Measurements from ENCODE around the gene PHF23.
A peak's percentile ranks its signal among the peaks of the same experiment; 100 is the strongest.

PHF23 gene

GRCh38 chr17:7262192-7262934 lies 23.1 kb upstream of the PHF23 start, which contains the start of gene CLDN7:
CLDN7 (minus strand) TSS chr17:7262478; CDS start chr17:7262043, 435 bp downstream.
- DNase-seq (ENCODE audit: low spot score) = no peak
- H3K27me3 Mint-ChIP-seq (ENCODE audit: low read depth) = peaks cover 31% of the 10 kb centered on the region
- peak within 1 kb of the TSS; percentile 55 for H3K4me3 Mint-ChIP-seq
- no peak within 1 kb of the TSS for H3K27ac Mint-ChIP-seq
- H3K4me1 Mint-ChIP-seq (ENCODE audit: low read depth) = peaks cover 20% of the 10 kb centered on the region
- H3K9me3 Mint-ChIP-seq = no peaks in the 10 kb centered on the region
- H3K36me3 Mint-ChIP-seq (ENCODE audit: low read depth) = peaks cover 12% of the 10 kb centered on the region

GRCh38 chr17:7261379-7262191 lies 22.3 kb upstream of the PHF23 start:
- peaks cover 16% of the 10 kb centered on the region for H3K36me3 Mint-ChIP-seq (ENCODE audit: low read depth)
- H3K4me1 Mint-ChIP-seq (ENCODE audit: low read depth) = peaks cover 18% of the 10 kb centered on the region
- no peak for DNase-seq (ENCODE audit: low spot score)
- H3K27ac Mint-ChIP-seq = no peak overlapping the region
- peaks cover 27% of the 10 kb centered on the region for H3K27me3 Mint-ChIP-seq (ENCODE audit: low read depth)
- peak overlapping the region; percentile 45 for H3K4me3 Mint-ChIP-seq
- H3K9me3 Mint-ChIP-seq = no peaks in the 10 kb centered on the region

- Mint-ChIP-seq H3K9me3 (no peaks in the 10 kb centered on the region), H3K4me1 (ENCODE audit: low read depth) (peaks cover 18% of the 10 kb centered on the region), H3K4me3 (peak overlapping the region; percentile 38), H3K36me3 (ENCODE audit: low read depth) (peaks cover 22% of the 10 kb centered on the region), H3K27ac (no peak overlapping the region), H3K27me3 (ENCODE audit: low read depth) (peaks cover 25% of the 10 kb centered on the region)
- no peak for DNase-seq (ENCODE audit: low spot score)
Measured at GRCh38 chr17:7260651-7261378, 21.6 kb upstream of the PHF23 start.

GRCh38 chr17:7260151-7260550 lies 20.9 kb upstream of the PHF23 start:
- H3K4me3 Mint-ChIP-seq = no peak overlapping the region

GRCh38 chr17:7259555-7259889 lies 20.3 kb upstream of the PHF23 start:
- no peak for DNase-seq (ENCODE audit: low spot score)
- Mint-ChIP-seq H3K4me1 (ENCODE audit: low read depth) (peaks cover 20% of the 10 kb centered on the region), H3K27me3 (ENCODE audit: low read depth) (peaks cover 25% of the 10 kb centered on the region), H3K4me3 (no peak overlapping the region), H3K27ac (no peak overlapping the region), H3K9me3 (no peaks in the 10 kb centered on the region), H3K36me3 (ENCODE audit: low read depth) (peaks cover 27% of the 10 kb centered on the region)

More at GRCh38 chr17:7260151-7260550, 20.9 kb upstream of the PHF23 start:
- Mint-ChIP-seq H3K4me1 (ENCODE audit: low read depth) (peaks cover 18% of the 10 kb centered on the region), H3K9me3 (no peaks in the 10 kb centered on the region), H3K27ac (no peak overlapping the region), H3K36me3 (ENCODE audit: low read depth) (peaks cover 22% of the 10 kb centered on the region), H3K27me3 (ENCODE audit: low read depth) (peaks cover 25% of the 10 kb centered on the region)
- no peak for DNase-seq (ENCODE audit: low spot score)

GRCh38 chr17:7258731-7259554 lies 19.7 kb upstream of the PHF23 start:
- Mint-ChIP-seq H3K9me3 (no peaks in the 10 kb centered on the region), H3K27ac (peak overlapping the region; percentile 15), H3K4me3 (no peak overlapping the region), H3K36me3 (ENCODE audit: low read depth) (peaks cover 29% of the 10 kb centered on the region), H3K4me1 (ENCODE audit: low read depth) (peaks cover 20% of the 10 kb centered on the region), H3K27me3 (ENCODE audit: low read depth) (peaks cover 20% of the 10 kb centered on the region)
- no peak for DNase-seq (ENCODE audit: low spot score)

- Mint-ChIP-seq H3K4me3 (no peak overlapping the region), H3K27ac (no peak overlapping the region), H3K27me3 (ENCODE audit: low read depth) (peaks cover 3% of the 10 kb centered on the region), H3K4me1 (ENCODE audit: low read depth) (peaks cover 14% of the 10 kb centered on the region), H3K9me3 (no peaks in the 10 kb centered on the region), H3K36me3 (ENCODE audit: low read depth) (peaks cover 40% of the 10 kb centered on the region)
- DNase-seq (ENCODE audit: low spot score) = no peak
Measured at GRCh38 chr17:7256766-7257456, 17.7 kb upstream of the PHF23 start.

GRCh38 chr17:7254511-7254910 lies 15.3 kb upstream of the PHF23 start:
- Mint-ChIP-seq H3K36me3 (ENCODE audit: low read depth) (peaks cover 45% of the 10 kb centered on the region), H3K4me3 (peak overlapping the region; percentile 41), H3K9me3 (no peaks in the 10 kb centered on the region), H3K27me3 (ENCODE audit: low read depth) (no peaks in the 10 kb centered on the region), H3K4me1 (ENCODE audit: low read depth) (peaks cover 20% of the 10 kb centered on the region), H3K27ac (no peak overlapping the region)
- no peak for DNase-seq (ENCODE audit: low spot score)

- H3K27me3 Mint-ChIP-seq (ENCODE audit: low read depth) = no peaks in the 10 kb centered on the region
- H3K36me3 Mint-ChIP-seq (ENCODE audit: low read depth) = peaks cover 40% of the 10 kb centered on the region
- H3K4me1 Mint-ChIP-seq (ENCODE audit: low read depth) = peaks cover 28% of the 10 kb centered on the region
- no peak for DNase-seq (ENCODE audit: low spot score)
- H3K4me3 Mint-ChIP-seq = peak overlapping the region; percentile 99
- H3K27ac Mint-ChIP-seq = peak overlapping the region; percentile 100
- H3K9me3 Mint-ChIP-seq = no peaks in the 10 kb centered on the region
Measured at GRCh38 chr17:7253082-7253481, 13.8 kb upstream of the PHF23 start.

GRCh38 chr17:7252176-7253043 lies 13.2 kb upstream of the PHF23 start, which contains the start of gene ELP5:
ELP5 (plus strand) TSS chr17:7252215; CDS start chr17:7252551, 336 bp downstream.
- Mint-ChIP-seq H3K4me1 (ENCODE audit: low read depth) (peaks cover 30% of the 10 kb centered on the region), H3K36me3 (ENCODE audit: low read depth) (peaks cover 40% of the 10 kb centered on the region), H3K9me3 (no peaks in the 10 kb centered on the region), H3K4me3 (peak within 1 kb of the TSS; percentile 99), H3K27me3 (ENCODE audit: low read depth) (no peaks in the 10 kb centered on the region), H3K27ac (peak within 1 kb of the TSS; percentile 100)
- DNase-seq (ENCODE audit: low spot score) = peak; percentile 91

- H3K27ac Mint-ChIP-seq = peak within 1 kb of the TSS; percentile 100
- peak within 1 kb of the TSS; percentile 99 for H3K4me3 Mint-ChIP-seq
- no peaks in the 10 kb centered on the region for H3K9me3 Mint-ChIP-seq
- peak; percentile 99 for DNase-seq (ENCODE audit: low spot score)
- no peaks in the 10 kb centered on the region for H3K27me3 Mint-ChIP-seq (ENCODE audit: low read depth)
- peaks cover 39% of the 10 kb centered on the region for H3K36me3 Mint-ChIP-seq (ENCODE audit: low read depth)
- H3K4me1 Mint-ChIP-seq (ENCODE audit: low read depth) = peaks cover 30% of the 10 kb centered on the region
Measured at GRCh38 chr17:7251661-7252175, 12.5 kb upstream of the PHF23 start, which contains the start of gene CTDNEP1. CTDNEP1 (minus strand) TSS chr17:7251734; CDS start chr17:7251296, 438 bp downstream.
